ENCODE results near the gene SCN5A.

DNA sequence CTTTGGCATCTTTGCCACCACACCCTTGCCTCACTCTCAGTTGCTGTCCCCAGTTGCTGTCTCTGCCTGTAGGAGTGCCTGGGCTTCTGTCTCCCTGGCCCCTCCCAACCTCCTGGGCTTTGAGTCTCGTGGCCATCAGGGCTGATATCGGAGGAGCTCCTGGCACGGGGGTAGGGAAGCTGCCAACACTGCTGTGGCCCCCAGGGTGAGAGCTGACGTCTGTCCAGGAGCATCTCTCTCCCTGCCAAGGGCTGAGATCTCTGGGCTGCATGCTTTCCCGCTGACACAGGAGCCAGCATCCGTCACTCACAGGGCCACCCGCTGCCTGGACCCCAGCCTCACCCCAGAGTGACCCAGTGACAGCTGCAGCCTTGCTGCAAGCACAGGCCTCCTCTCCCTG lies 105.9 kb downstream of the SCN5A start:
- no peak for TF ChIP-seq CREB1 (CRISPR knock-in tag; IDR thresholded peaks at IDR 0.05; ENCODE audit: low read depth)
- TF ChIP-seq EZH2phosphoT487 (IDR thresholded peaks at IDR 0.05; ENCODE audit: unreplicated experiment): no peak
- TF ChIP-seq, protein P1, sequence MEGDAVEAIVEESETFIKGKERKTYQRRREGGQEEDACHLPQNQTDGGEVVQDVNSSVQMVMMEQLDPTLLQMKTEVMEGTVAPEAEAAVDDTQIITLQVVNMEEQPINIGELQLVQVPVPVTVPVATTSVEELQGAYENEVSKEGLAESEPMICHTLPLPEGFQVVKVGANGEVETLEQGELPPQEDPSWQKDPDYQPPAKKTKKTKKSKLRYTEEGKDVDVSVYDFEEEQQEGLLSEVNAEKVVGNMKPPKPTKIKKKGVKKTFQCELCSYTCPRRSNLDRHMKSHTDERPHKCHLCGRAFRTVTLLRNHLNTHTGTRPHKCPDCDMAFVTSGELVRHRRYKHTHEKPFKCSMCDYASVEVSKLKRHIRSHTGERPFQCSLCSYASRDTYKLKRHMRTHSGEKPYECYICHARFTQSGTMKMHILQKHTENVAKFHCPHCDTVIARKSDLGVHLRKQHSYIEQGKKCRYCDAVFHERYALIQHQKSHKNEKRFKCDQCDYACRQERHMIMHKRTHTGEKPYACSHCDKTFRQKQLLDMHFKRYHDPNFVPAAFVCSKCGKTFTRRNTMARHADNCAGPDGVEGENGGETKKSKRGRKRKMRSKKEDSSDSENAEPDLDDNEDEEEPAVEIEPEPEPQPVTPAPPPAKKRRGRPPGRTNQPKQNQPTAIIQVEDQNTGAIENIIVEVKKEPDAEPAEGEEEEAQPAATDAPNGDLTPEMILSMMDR (conservative IDR thresholded peaks at IDR 0.05; ENCODE audit: low read depth in 2 of 2): no peak
- TF ChIP-seq, protein P2, sequence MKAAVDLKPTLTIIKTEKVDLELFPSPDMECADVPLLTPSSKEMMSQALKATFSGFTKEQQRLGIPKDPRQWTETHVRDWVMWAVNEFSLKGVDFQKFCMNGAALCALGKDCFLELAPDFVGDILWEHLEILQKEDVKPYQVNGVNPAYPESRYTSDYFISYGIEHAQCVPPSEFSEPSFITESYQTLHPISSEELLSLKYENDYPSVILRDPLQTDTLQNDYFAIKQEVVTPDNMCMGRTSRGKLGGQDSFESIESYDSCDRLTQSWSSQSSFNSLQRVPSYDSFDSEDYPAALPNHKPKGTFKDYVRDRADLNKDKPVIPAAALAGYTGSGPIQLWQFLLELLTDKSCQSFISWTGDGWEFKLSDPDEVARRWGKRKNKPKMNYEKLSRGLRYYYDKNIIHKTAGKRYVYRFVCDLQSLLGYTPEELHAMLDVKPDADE (IDR thresholded peaks at IDR 0.05): no peak
